K562 (cell line): Measurements from ENCODE around the gene COL8A2. TPM values are rescaled to one million over a fixed set of nuclear protein-coding genes. Genes with fewer than 3 reads are reported as not detected.

Experiments
- BCLAF1 ChIP-seq, 2 experiments: fragments of 450-650 bp in 1 of 2; IDR thresholded peaks; 2 replicates each; pipeline ENCODE4 v1.6.1; 2011 to 2017; ENCODE audit warnings: low read depth in 2 of 2, antibody characterized with exemption in 1 of 2, borderline replicate concordance in 1 of 2, low read length in 1 of 2, mild to moderate bottlenecking in 1 of 2, mixed read lengths in 1 of 2; ENCODE audit not compliant: control insufficient read depth in 1 of 2
- E2F3 ChIP-seq: fragments of 250-450 bp; sonication (Bioruptor Pico); IDR thresholded peaks from 2 replicates; pipeline ENCODE4 v1.4.0; 2020; ENCODE audit warnings: mild to moderate bottlenecking
- HDAC3 ChIP-seq: fragments of 450-650 bp; IDR thresholded peaks from 2 replicates; pipeline ENCODE4 v1.6.1; 2018; ENCODE audit warnings: borderline replicate concordance, mild to moderate bottlenecking, moderate library complexity; ENCODE audit not compliant: partially characterized antibody
- NBN ChIP-seq: fragments of 450-650 bp; IDR thresholded peaks from 2 replicates; pipeline ENCODE4 v1.6.1; 2016; ENCODE audit warnings: low read depth, mild to moderate bottlenecking
- NFIC ChIP-seq: fragments of 450-650 bp; IDR thresholded peaks from 2 replicates; pipeline ENCODE4 v1.6.1; 2017; ENCODE audit warnings: mild to moderate bottlenecking, inconsistent platforms
- RREB1 ChIP-seq: fragments of 250-450 bp; sonication (Bioruptor Pico); IDR thresholded peaks from 2 replicates; pipeline ENCODE4 v1.4.0; 2020
- ZNF384 ChIP-seq: IDR thresholded peaks from 2 replicates; pipeline ENCODE4 v1.6.1; 2012; ENCODE audit warnings: low read depth, low read length, improper control_type of control experiment
- polyA plus RNA-seq, 8 experiments: library from polyadenylated mRNA; depleted of rRNA in 4 of 8; stranded (reverse) in 5 of 8; unstranded in 3 of 8; fragments of >200 nt; fragmentation: Nextera tagmentation in 2 of 8; fragmentation: Illumina TruSeq in 1 of 8; extraction: Ambion mirVana in 2 of 8; extraction: Trizol in 1 of 8; gene quantifications; 2 replicates each; pipeline versions ENCODE4 v1.2.1 to v1.2.3, GENCODE V29; 2011 to 2014; ENCODE audit warnings: inconsistent platforms in 1 of 8, missing spikeins in 1 of 8
- total RNA-seq, 7 experiments: library from RNA; depleted of rRNA in 6 of 7; stranded (reverse); fragments of >200 nt in 6 of 7; fragmentation: Illumina TruSeq in 2 of 7; extraction: Trizol in 2 of 7; gene quantifications; 2 replicates each; pipeline versions ENCODE4 v1.2.1 to v1.2.3, GENCODE V29; 2011 to 2021; ENCODE audit warnings: low replicate concordance in 1 of 7

The COL8A2 gene
- total and polyA plus RNA-seq, 9 of the 15 experiments (the other 6 are each of a cell fraction or from before 2014, with no cell fraction given): 0.03 to 0.14 (median 0.04) TPM; not detected in 5

- TF ChIP-seq RREB1: no peak
- no peak for TF ChIP-seq ZNF384
- no peak for TF ChIP-seq HDAC3
- no peak for TF ChIP-seq E2F3 (CRISPR knock-in tag)
- TF ChIP-seq NBN: no peak
- TF ChIP-seq BCLAF1 (IDR thresholded peaks at IDR 0.05; ENCODE audit: borderline replicate concordance in 1 of 2, control insufficient read depth in 1 of 2, low read depth in 2 of 2, low read length in 1 of 2): no peak
- TF ChIP-seq NFIC: no peak
Observed at GRCh38 chr1:36067871-36068270, 57.2 kb downstream of the COL8A2 start (continued).
